Activated CD4-positive, alpha-beta T cell treated with anti-CD3 and anti-CD28 coated beads for 24 hours (primary cell): Measurements from ENCODE around the gene LCTL.

Source experiments
- DNase-seq, 2 donors: peaks; one replicate each; pipeline ENCODE4 v3.0.0-alpha.2; 2020; ENCODE audit warnings: low read depth in 2 of 2

The LCTL gene

GRCh38 chr15:66565741-66566144 lies at the start of gene LCTL:
Gene LCTL, minus strand, starts transcription at chr15:66565998. Its CDS starts 633 bp downstream, at chr15:66565365.
- no peak for DNase-seq

- DNase-seq: no peak
These were observed 49.4 kb upstream of the LCTL start for GRCh38 chr15:66614951-66615760.

- no peak for DNase-seq
These were observed 48.7 kb upstream of the LCTL start for GRCh38 chr15:66614456-66614855.

- DNase-seq: no peak
These were observed 47.9 kb upstream of the LCTL start for GRCh38 chr15:66613743-66614142.

GRCh38 chr15:66611257-66612053 lies 45.7 kb upstream of the LCTL start:
- DNase-seq: no peak

- no peak for DNase-seq
These were observed 44.1 kb upstream of the LCTL start for GRCh38 chr15:66609876-66610275.

GRCh38 chr15:66608881-66609280 lies 43.1 kb upstream of the LCTL start:
- DNase-seq: no peak

GRCh38 chr15:66608159-66608558 lies 42.4 kb upstream of the LCTL start:
- DNase-seq: no peak

GRCh38 chr15:66603301-66604179 lies 37.7 kb upstream of the LCTL start:
- DNase-seq: peak; percentile 46 to 49

- no peak for DNase-seq
These were observed 35.7 kb upstream of the LCTL start for GRCh38 chr15:66601521-66601920.

GRCh38 chr15:66600240-66600627 lies 34.4 kb upstream of the LCTL start:
- DNase-seq: no peak

- DNase-seq: no peak
These were observed 33.9 kb upstream of the LCTL start for GRCh38 chr15:66599536-66600239.

GRCh38 chr15:66598095-66598815 lies 32.5 kb upstream of the LCTL start:
- no peak for DNase-seq

GRCh38 chr15:66595931-66596545 lies 30.2 kb upstream of the LCTL start:
- no peak for DNase-seq

GRCh38 chr15:66595332-66595731 lies 29.5 kb upstream of the LCTL start:
- no peak for DNase-seq

GRCh38 chr15:66594836-66595235 lies 29.0 kb upstream of the LCTL start:
- no peak for DNase-seq

- no peak for DNase-seq
These were observed 28.5 kb upstream of the LCTL start for GRCh38 chr15:66594344-66594743.

GRCh38 chr15:66593219-66593780 lies 27.5 kb upstream of the LCTL start:
- DNase-seq: no peak

GRCh38 chr15:66592505-66593218 lies 26.9 kb upstream of the LCTL start:
- DNase-seq: no peak
